Activated B cell treated with CpG ODN at 0.5 μM for 24 hours (primary cell): ENCODE results near the gene MAST1. TPM values are rescaled to one million over a fixed set of nuclear protein-coding genes. Genes with fewer than 3 reads are reported as not detected.

Experiments used
- ATAC-seq: fragments of 200-7000 bp; cut with Tn5 transposase; one replicate; pipeline ENCODE4 v1.10.0; 2021; ENCODE audit warnings: low read depth, mild to moderate bottlenecking, moderate library complexity
- CTCF ChIA-PET: fragments of 350-600 bp; sonication (Branson Sonifier 250); formaldehyde crosslinking; loops from one replicate; lab custom pipeline; 2021; ENCODE audit warnings: antibody characterized with exemption; lab: Charles Lee
- POLR2A ChIA-PET: fragments of 350-600 bp; sonication (Branson Sonifier 250); formaldehyde crosslinking; loops from one replicate; lab custom pipeline; 2021; ENCODE audit warnings: antibody characterized with exemption; lab: Charles Lee
- DNase-seq: peaks from one replicate; pipeline ENCODE4 v3.0.0; 2022
- H3K27ac Mint-ChIP-seq: one replicate; pipeline ENCODE4 v1.8.0; 2020; ENCODE audit warnings: mixed read lengths
- H3K27me3 Mint-ChIP-seq: one replicate; pipeline ENCODE4 v1.8.0; 2021; ENCODE audit warnings: mixed read lengths
- H3K36me3 Mint-ChIP-seq: one replicate; pipeline ENCODE4 v1.8.0; 2021; ENCODE audit warnings: low read depth, mixed read lengths
- H3K4me1 Mint-ChIP-seq: one replicate; pipeline ENCODE4 v1.8.0; 2021; ENCODE audit warnings: mixed read lengths
- H3K4me3 Mint-ChIP-seq: one replicate; pipeline ENCODE4 v1.8.0; 2020; ENCODE audit warnings: mild to moderate bottlenecking, mixed read lengths
- H3K9me3 Mint-ChIP-seq: one replicate; pipeline ENCODE4 v1.8.0; 2020; ENCODE audit warnings: mixed read lengths
- CTCF ChIP-seq: fragments of 200-600 bp; IDR thresholded peaks from one replicate; pipeline ENCODE4 v1.8.0; 2022; ENCODE audit warnings: antibody characterized with exemption, mild to moderate bottlenecking
- intact Hi-C: fragments of 100-400 bp; cut with micrococcal nuclease; formaldehyde crosslinking; loops from one replicate; pipeline ENCODE4 v1.15.1; 2024
- total RNA-seq: library from RNA; stranded (reverse); gene quantifications from 2 replicates; pipeline ENCODE4 v1.2.3, GENCODE V29; 2022

Gene MAST1
- total RNA-seq, 1 donor from 2014 or later: 0.20 TPM

- Mint-ChIP-seq H3K9me3 (no peaks in the 10 kb centered on the region), H3K27me3 (no peaks in the 10 kb centered on the region), H3K4me1 (peaks cover 21% of the 10 kb centered on the region), H3K4me3 (peak within 1 kb of the TSS; percentile 98), H3K36me3 (peaks cover 33% of the 10 kb centered on the region), H3K27ac (peak within 1 kb of the TSS; percentile 90)
- intact Hi-C loops: loop anchor here (1.0 to 2.0 kb wide), 7 partner anchors 10 to 204 kb away; partner anchors contain the start of genes CALR, DNASE2, FARSA and GADD45GIP1
- DNase-seq (peak; percentile 81), ATAC-seq (peak; percentile 93)
- ChIA-PET CTCF (interaction anchor here (0.6 to 1.7 kb wide), 4 partner anchors 8 to 125 kb away, joined by 3 to 5 read pairs (median 3); no protein-coding TSS in a partner anchor), POLR2A (interaction anchor here (0.5 to 2.4 kb wide), 29 partner anchors 9 to 1542 kb away, joined by 3 to 58 read pairs (median 5); partner anchors contain the start of genes CALR, DHPS, DNASE2 and FARSA)
- TF ChIP-seq CTCF: no peak
Measured at GRCh38 chr19:12890787-12891552, 52.7 kb downstream of the MAST1 start, which contains the start of gene GCDH. GCDH (plus strand) TSS chr19:12891160; CDS start chr19:12891305, 145 bp downstream.

GRCh38 chr19:12891553-12892021 lies 53.3 kb downstream of the MAST1 start:
- peak overlapping the region; percentile 90 for H3K27ac Mint-ChIP-seq
- no peak for DNase-seq
- TF ChIP-seq CTCF: no peak
- H3K36me3 Mint-ChIP-seq: peaks cover 38% of the 10 kb centered on the region
- ATAC-seq: no peak
- no peaks in the 10 kb centered on the region for H3K27me3 Mint-ChIP-seq
- peaks cover 21% of the 10 kb centered on the region for H3K4me1 Mint-ChIP-seq
- H3K9me3 Mint-ChIP-seq: no peaks in the 10 kb centered on the region
- ChIA-PET POLR2A (interaction anchor here (0.5 to 2.4 kb wide), 17 partner anchors 8 to 226 kb away, joined by 3 to 58 read pairs (median 7); partner anchors contain the start of genes CALR, DHPS, DNASE2 and FARSA), CTCF (interaction anchor here (1.7 kb wide), 1 partner anchor 125 kb away, joined by 3 read pairs; no protein-coding TSS in a partner anchor)
- intact Hi-C loops: loop anchor here (1.0 to 2.0 kb wide), 6 partner anchors 25 to 203 kb away; partner anchors contain the start of genes CALR, FARSA, GADD45GIP1 and SYCE2
- peak overlapping the region; percentile 98 for H3K4me3 Mint-ChIP-seq

- DNase-seq (no peak), ATAC-seq (no peak)
- ChIA-PET CTCF (no interaction called here), POLR2A (no interaction called here)
- intact Hi-C loops: no loop called here
- Mint-ChIP-seq H3K27ac (no peak overlapping the region), H3K36me3 (peaks cover 50% of the 10 kb centered on the region), H3K27me3 (no peaks in the 10 kb centered on the region), H3K9me3 (no peaks in the 10 kb centered on the region), H3K4me3 (peak overlapping the region; percentile 53), H3K4me1 (peaks cover 21% of the 10 kb centered on the region)
- no peak for TF ChIP-seq CTCF
Measured at GRCh38 chr19:12893582-12893981, 55.3 kb downstream of the MAST1 start.

GRCh38 chr19:12896460-12896859 lies 58.1 kb downstream of the MAST1 start:
- intact Hi-C loops: no loop called here
- Mint-ChIP-seq H3K9me3 (no peaks in the 10 kb centered on the region), H3K4me1 (peaks cover 19% of the 10 kb centered on the region), H3K4me3 (no peak overlapping the region), H3K36me3 (peaks cover 60% of the 10 kb centered on the region), H3K27me3 (no peaks in the 10 kb centered on the region), H3K27ac (no peak overlapping the region)
- CTCF ChIA-PET: no interaction called here
- POLR2A ChIA-PET: no interaction called here
- no peak for TF ChIP-seq CTCF
- no peak for ATAC-seq
- no peak for DNase-seq
